ENCODE measurements around the gene IPO4.

IPO4 gene

DNA sequence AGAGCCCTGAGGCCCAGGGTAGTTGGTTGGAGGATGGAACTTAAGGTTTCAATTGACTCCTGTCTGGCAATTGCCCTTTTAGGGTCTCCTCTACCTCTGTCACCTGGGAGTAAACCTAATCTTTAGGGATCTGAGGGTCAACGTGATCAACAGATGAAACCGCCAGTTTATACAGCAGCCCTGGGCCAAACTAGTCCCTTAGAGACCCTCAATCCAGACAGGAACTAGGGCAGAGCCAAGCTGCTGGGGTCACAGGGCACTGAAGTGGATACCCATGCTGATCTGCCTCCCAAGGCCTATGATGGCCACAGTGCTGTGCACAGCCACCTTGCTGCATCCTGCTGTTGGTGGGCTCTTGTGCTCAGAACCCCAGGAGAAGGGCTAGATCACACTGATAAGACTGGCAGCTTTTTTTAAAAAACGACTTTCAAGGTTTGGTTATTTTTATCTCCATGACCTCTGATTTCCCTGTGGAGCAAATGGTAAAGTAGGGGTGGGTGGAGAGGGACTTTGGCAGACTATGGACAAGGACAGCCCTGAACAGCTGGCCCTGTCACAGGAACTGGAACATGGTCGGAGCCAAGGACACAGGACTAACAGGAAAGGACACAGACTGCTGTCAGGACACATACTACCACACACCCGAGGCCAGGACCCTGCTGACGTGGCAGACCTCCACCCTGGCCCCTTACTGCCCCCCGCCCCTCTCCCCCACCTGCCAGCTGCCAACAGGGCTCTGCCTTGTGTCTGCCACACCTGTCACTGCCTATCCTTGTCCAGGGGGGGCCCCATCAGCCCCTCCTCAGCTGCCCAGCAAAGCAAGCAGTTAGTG lies 57.7 kb downstream of the IPO4 start:
- no peak for DNase-seq

DNA sequence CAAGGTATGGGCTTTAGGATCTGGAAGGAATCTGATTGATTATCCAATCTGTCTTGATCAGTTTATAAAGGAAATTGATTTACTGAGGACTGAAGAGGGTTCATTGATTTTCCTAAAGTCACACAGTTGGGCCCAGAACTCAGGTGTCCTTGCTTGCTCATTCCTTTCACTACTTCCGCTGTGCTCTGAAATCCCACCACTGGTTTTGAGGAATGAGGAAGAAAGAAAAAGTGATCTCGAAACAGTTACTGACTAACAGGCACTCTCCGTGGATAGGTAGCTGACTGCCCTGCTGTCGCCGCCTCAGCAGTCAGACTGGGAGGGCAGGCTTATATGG lies 58.3 kb downstream of the IPO4 start, which contains the start of gene FITM1:
Gene FITM1, plus strand, starts transcription at position 280 of the 337 bp plus-strand sequence. CDS start 905 bp downstream, outside the sequence.
- DNase-seq, result no peak

Measured in CD4-positive, alpha-beta T cell treated with Interleukin-4 for 4 hours (primary cell).